NCI-H69 (cell line): ENCODE measurements around the gene KRT40.

Source experiments
- DNase-seq: peaks from one replicate; lab custom pipeline; 2025; lab: John Stamatoyannopoulos, UW

KRT40 gene

GRCh38 chr17:40952154-40952553 lies 32.0 kb downstream of the KRT40 start:
- no peak for DNase-seq

- DNase-seq: no peak
Observed at GRCh38 chr17:40951011-40951622, 33.0 kb downstream of the KRT40 start.

- peak; percentile 85 for DNase-seq
Observed at GRCh38 chr17:40950176-40950575, 34.0 kb downstream of the KRT40 start.

GRCh38 chr17:40949418-40949817 lies 34.7 kb downstream of the KRT40 start:
- peak; percentile 81 for DNase-seq

GRCh38 chr17:40947929-40948328 lies 36.2 kb downstream of the KRT40 start:
- DNase-seq: no peak

GRCh38 chr17:40945414-40945813 lies 38.7 kb downstream of the KRT40 start:
- no peak for DNase-seq

GRCh38 chr17:40944531-40944930 lies 39.6 kb downstream of the KRT40 start:
- DNase-seq: no peak

GRCh38 chr17:40942553-40942952 lies 41.6 kb downstream of the KRT40 start:
- DNase-seq: no peak

GRCh38 chr17:40940266-40940665 lies 43.9 kb downstream of the KRT40 start:
- no peak for DNase-seq

- DNase-seq: no peak
Observed at GRCh38 chr17:40938981-40939380, 45.1 kb downstream of the KRT40 start.

- DNase-seq: peak; percentile 69
Observed at GRCh38 chr17:40937384-40937819, 46.7 kb downstream of the KRT40 start, which contains the start of gene KRT23. Gene KRT23 (minus strand): TSS chr17:40937646. CDS start chr17:40936603, 1,043 bp downstream.

GRCh38 chr17:40936976-40937375 lies 47.1 kb downstream of the KRT40 start:
- no peak for DNase-seq

- no peak for DNase-seq
Observed at GRCh38 chr17:40936437-40936971, 47.6 kb downstream of the KRT40 start.

GRCh38 chr17:40935624-40936023 lies 48.5 kb downstream of the KRT40 start:
- no peak for DNase-seq

GRCh38 chr17:40932608-40933007 lies 51.5 kb downstream of the KRT40 start:
- DNase-seq: no peak

- DNase-seq: no peak
Observed at GRCh38 chr17:40931311-40931710, 52.8 kb downstream of the KRT40 start.
